ENCODE results near the gene HACD2.

Gene HACD2
- total RNA-seq = 32.9 to 45.8 (median 39.3) reads per million in 3 donors

- Histone ChIP-seq H3K27me3 (replicated peaks; ENCODE audit: control insufficient read depth, insufficient read depth, low read length, poor library complexity, severe bottlenecking) (no peaks in the 10 kb centered on the region), H3K9me3 (ENCODE audit: control insufficient read depth, low read length) (no peaks in the 10 kb centered on the region), H3K27ac (ENCODE audit: insufficient read depth, low read length, poor library complexity, severe bottlenecking) (peak within 1 kb of the TSS; percentile 79), H3K4me1 (ENCODE audit: control insufficient read depth, insufficient read depth, low read length, poor library complexity, severe bottlenecking) (peaks cover 6% of the 10 kb centered on the region), H3K36me3 (ENCODE audit: control insufficient read depth, insufficient read depth, low read length) (peaks cover 6% of the 10 kb centered on the region), H3K4me3 (ENCODE audit: insufficient read depth, low read depth, low read length, poor library complexity, severe bottlenecking) (peak within 1 kb of the TSS; percentile 80)
- peak; percentile 85 to 91 (median 91) for DNase-seq
Measured at GRCh38 chr3:123584988-123585937, at the start of gene HACD2. TSS of gene HACD2 (minus strand) at chr3:123585053. CDS start at chr3:123585027, 26 bp downstream.

GRCh38 chr3:123634149-123635051 is 49.5 kb upstream of the HACD2 start:
- Histone ChIP-seq H3K4me3 (ENCODE audit: insufficient read depth, low read depth, low read length, poor library complexity, severe bottlenecking) (no peak overlapping the region), H3K27ac (ENCODE audit: insufficient read depth, low read length, poor library complexity, severe bottlenecking) (no peak overlapping the region), H3K27me3 (replicated peaks; ENCODE audit: control insufficient read depth, insufficient read depth, low read length, poor library complexity, severe bottlenecking) (no peaks in the 10 kb centered on the region), H3K4me1 (ENCODE audit: control insufficient read depth, insufficient read depth, low read length, poor library complexity, severe bottlenecking) (no peaks in the 10 kb centered on the region), H3K9me3 (ENCODE audit: control insufficient read depth, low read length) (no peaks in the 10 kb centered on the region), H3K36me3 (ENCODE audit: control insufficient read depth, insufficient read depth, low read length) (no peaks in the 10 kb centered on the region)
- DNase-seq = no peak

- DNase-seq = no peak
- Histone ChIP-seq H3K27me3 (replicated peaks; ENCODE audit: control insufficient read depth, insufficient read depth, low read length, poor library complexity, severe bottlenecking) (no peaks in the 10 kb centered on the region), H3K4me1 (ENCODE audit: control insufficient read depth, insufficient read depth, low read length, poor library complexity, severe bottlenecking) (no peaks in the 10 kb centered on the region), H3K4me3 (ENCODE audit: insufficient read depth, low read depth, low read length, poor library complexity, severe bottlenecking) (no peak overlapping the region), H3K27ac (ENCODE audit: insufficient read depth, low read length, poor library complexity, severe bottlenecking) (no peak overlapping the region), H3K9me3 (ENCODE audit: control insufficient read depth, low read length) (no peaks in the 10 kb centered on the region), H3K36me3 (ENCODE audit: control insufficient read depth, insufficient read depth, low read length) (no peaks in the 10 kb centered on the region)
Measured at GRCh38 chr3:123633530-123633929, 48.7 kb upstream of the HACD2 start.

- H3K4me1 ChIP-seq (ENCODE audit: control insufficient read depth, insufficient read depth, low read length, poor library complexity, severe bottlenecking) = no peaks in the 10 kb centered on the region
- no peak overlapping the region for H3K4me3 ChIP-seq (ENCODE audit: insufficient read depth, low read depth, low read length, poor library complexity, severe bottlenecking)
- H3K27me3 ChIP-seq (replicated peaks; ENCODE audit: control insufficient read depth, insufficient read depth, low read length, poor library complexity, severe bottlenecking) = no peaks in the 10 kb centered on the region
- no peaks in the 10 kb centered on the region for H3K36me3 ChIP-seq (ENCODE audit: control insufficient read depth, insufficient read depth, low read length)
- H3K9me3 ChIP-seq (ENCODE audit: control insufficient read depth, low read length) = no peaks in the 10 kb centered on the region
- DNase-seq = no peak
- no peak overlapping the region for H3K27ac ChIP-seq (ENCODE audit: insufficient read depth, low read length, poor library complexity, severe bottlenecking)
Measured at GRCh38 chr3:123632161-123632655, 47.4 kb upstream of the HACD2 start.

GRCh38 chr3:123629747-123630047 is 44.8 kb upstream of the HACD2 start:
- DNase-seq = no peak
- Histone ChIP-seq H3K4me3 (ENCODE audit: insufficient read depth, low read depth, low read length, poor library complexity, severe bottlenecking) (no peak overlapping the region), H3K4me1 (ENCODE audit: control insufficient read depth, insufficient read depth, low read length, poor library complexity, severe bottlenecking) (no peaks in the 10 kb centered on the region), H3K9me3 (ENCODE audit: control insufficient read depth, low read length) (no peaks in the 10 kb centered on the region), H3K27me3 (replicated peaks; ENCODE audit: control insufficient read depth, insufficient read depth, low read length, poor library complexity, severe bottlenecking) (no peaks in the 10 kb centered on the region), H3K36me3 (ENCODE audit: control insufficient read depth, insufficient read depth, low read length) (no peaks in the 10 kb centered on the region), H3K27ac (ENCODE audit: insufficient read depth, low read length, poor library complexity, severe bottlenecking) (no peak overlapping the region)

GRCh38 chr3:123628996-123629746 is 44.3 kb upstream of the HACD2 start:
- Histone ChIP-seq H3K9me3 (ENCODE audit: control insufficient read depth, low read length) (no peaks in the 10 kb centered on the region), H3K4me3 (ENCODE audit: insufficient read depth, low read depth, low read length, poor library complexity, severe bottlenecking) (no peak overlapping the region), H3K36me3 (ENCODE audit: control insufficient read depth, insufficient read depth, low read length) (no peaks in the 10 kb centered on the region), H3K27ac (ENCODE audit: insufficient read depth, low read length, poor library complexity, severe bottlenecking) (no peak overlapping the region), H3K27me3 (replicated peaks; ENCODE audit: control insufficient read depth, insufficient read depth, low read length, poor library complexity, severe bottlenecking) (no peaks in the 10 kb centered on the region), H3K4me1 (ENCODE audit: control insufficient read depth, insufficient read depth, low read length, poor library complexity, severe bottlenecking) (no peaks in the 10 kb centered on the region)
- no peak for DNase-seq

- H3K9me3 ChIP-seq (ENCODE audit: control insufficient read depth, low read length) = no peaks in the 10 kb centered on the region
- no peak overlapping the region for H3K27ac ChIP-seq (ENCODE audit: insufficient read depth, low read length, poor library complexity, severe bottlenecking)
- H3K4me3 ChIP-seq (ENCODE audit: insufficient read depth, low read depth, low read length, poor library complexity, severe bottlenecking) = no peak overlapping the region
- no peak for DNase-seq
- no peaks in the 10 kb centered on the region for H3K36me3 ChIP-seq (ENCODE audit: control insufficient read depth, insufficient read depth, low read length)
- H3K27me3 ChIP-seq (replicated peaks; ENCODE audit: control insufficient read depth, insufficient read depth, low read length, poor library complexity, severe bottlenecking) = no peaks in the 10 kb centered on the region
- no peaks in the 10 kb centered on the region for H3K4me1 ChIP-seq (ENCODE audit: control insufficient read depth, insufficient read depth, low read length, poor library complexity, severe bottlenecking)
Measured at GRCh38 chr3:123627673-123628670, 43.1 kb upstream of the HACD2 start.

- H3K4me1 ChIP-seq (ENCODE audit: control insufficient read depth, insufficient read depth, low read length, poor library complexity, severe bottlenecking) = no peaks in the 10 kb centered on the region
- no peaks in the 10 kb centered on the region for H3K36me3 ChIP-seq (ENCODE audit: control insufficient read depth, insufficient read depth, low read length)
- no peak for DNase-seq
- no peaks in the 10 kb centered on the region for H3K9me3 ChIP-seq (ENCODE audit: control insufficient read depth, low read length)
- no peak overlapping the region for H3K27ac ChIP-seq (ENCODE audit: insufficient read depth, low read length, poor library complexity, severe bottlenecking)
- no peak overlapping the region for H3K4me3 ChIP-seq (ENCODE audit: insufficient read depth, low read depth, low read length, poor library complexity, severe bottlenecking)
- H3K27me3 ChIP-seq (replicated peaks; ENCODE audit: control insufficient read depth, insufficient read depth, low read length, poor library complexity, severe bottlenecking) = no peaks in the 10 kb centered on the region
Measured at GRCh38 chr3:123626881-123627280, 42.0 kb upstream of the HACD2 start.

- Histone ChIP-seq H3K27ac (ENCODE audit: insufficient read depth, low read length, poor library complexity, severe bottlenecking) (no peak overlapping the region), H3K4me3 (ENCODE audit: insufficient read depth, low read depth, low read length, poor library complexity, severe bottlenecking) (no peak overlapping the region), H3K27me3 (replicated peaks; ENCODE audit: control insufficient read depth, insufficient read depth, low read length, poor library complexity, severe bottlenecking) (no peaks in the 10 kb centered on the region), H3K36me3 (ENCODE audit: control insufficient read depth, insufficient read depth, low read length) (no peaks in the 10 kb centered on the region), H3K4me1 (ENCODE audit: control insufficient read depth, insufficient read depth, low read length, poor library complexity, severe bottlenecking) (no peaks in the 10 kb centered on the region), H3K9me3 (ENCODE audit: control insufficient read depth, low read length) (no peaks in the 10 kb centered on the region)
- no peak for DNase-seq
Measured at GRCh38 chr3:123624302-123624701, 39.4 kb upstream of the HACD2 start.

Data from effector memory CD4-positive, alpha-beta T cell (primary cell).